Left lung (tissue), 10 donors: ENCODE measurements around the gene ZNF580. TPM values are rescaled to one million over a fixed set of nuclear protein-coding genes. Genes with fewer than 3 reads are reported as not detected.
A peak's percentile ranks its signal among the peaks of the same experiment; 100 is the strongest.

Experiments
- ATAC-seq: fragments of 200-7000 bp; cut with Tn5 transposase; one replicate; pipeline ENCODE4 v1.9.1; 2020; ENCODE audit warnings: moderate library complexity
- DNase-seq, 4 donors: peaks; one replicate each; pipeline ENCODE4 v3.0.0-alpha.2; 2013 to 2020
- H3K27ac ChIP-seq, 2 donors: fragments of 200-600 bp; sonication (generic) in 1 of 2; one replicate each; pipeline versions ENCODE4 v1.5.0 to v1.8.0; 2020 to 2021
- H3K27me3 ChIP-seq, 2 donors: fragments of 200-600 bp; sonication (generic) in 1 of 2; one replicate each; pipeline versions ENCODE4 v1.5.0 to v1.8.0; 2020 to 2021
- H3K36me3 ChIP-seq, 2 donors: fragments of 200-600 bp; sonication (generic) in 1 of 2; one replicate each; pipeline versions ENCODE4 v1.5.0 to v1.8.0; 2020 to 2021
- H3K4me1 ChIP-seq, 2 donors: fragments of 200-600 bp; one replicate each; pipeline ENCODE4 v1.8.0; 2021
- H3K4me3 ChIP-seq, 2 donors: fragments of 200-600 bp; sonication (generic) in 1 of 2; one replicate each; pipeline versions ENCODE4 v1.5.0 to v1.8.0; 2020 to 2021; ENCODE audit warnings: mild to moderate bottlenecking in 1 of 2
- H3K9me3 ChIP-seq, 2 donors: fragments of 200-600 bp; sonication (generic) in 1 of 2; one replicate each; pipeline versions ENCODE4 v1.5.0 to v1.8.0; 2020 to 2021
- CTCF ChIP-seq, 2 donors: fragments of 200-600 bp; sonication (generic) in 1 of 2; IDR thresholded peaks; one replicate each; pipeline versions ENCODE4 v1.5.0 to v1.8.0; 2021; ENCODE audit warnings: antibody characterized with exemption in 2 of 2
- intact Hi-C, 2 donors: fragments of 100-400 bp; cut with DNase I; formaldehyde crosslinking; loops; one replicate each; pipeline versions ENCODE4 v1.11.2 to v1.14.2; 2022
- polyA plus RNA-seq, 6 donors: library from polyadenylated mRNA; unstranded; fragments of 120-200 nt; gene quantifications; one replicate each; pipeline ENCODE4 v1.2.1, GENCODE V29; 2013; ENCODE audit not compliant: insufficient read length in 6 of 6
- total RNA-seq, 2 donors: library from RNA; stranded (reverse); fragmentation: NEBNext Ultra II Directional; extraction: Animal tissue kit (Norgen Biotek cat#: 25700); gene quantifications; one replicate each; pipeline ENCODE4 v1.2.1, GENCODE V29; 2021
- donor health status: DM: no; HTN: yes; CAD: no.
- donor health status: DM: no; HTN: no; CAD: no.

ZNF580 gene
- total and polyA plus RNA-seq, 8 donors = 33.8 to 49.5 (median 39.1) TPM

- Histone ChIP-seq H3K27ac (peak overlapping the region; percentile 65 to 70), H3K36me3 (peaks cover 0 to 22% of the 10 kb centered on the region in 2 donors), H3K4me1 (peaks cover 14 to 58% of the 10 kb centered on the region in 2 donors), H3K9me3 (no peaks in the 10 kb centered on the region), H3K4me3 (peak overlapping the region; percentile 67 to 79), H3K27me3 (no peaks in the 10 kb centered on the region)
- DNase-seq = peak in 1 of 4 donors; percentile 72
- no peak for TF ChIP-seq CTCF (IDR thresholded peaks at IDR 0.05)
- intact Hi-C loops = no loop called here
- no peak for ATAC-seq
These were observed 7.9 kb downstream of the ZNF580 start for GRCh38 chr19:55648585-55649267.

- intact Hi-C loops = no loop called here
- H3K27me3 ChIP-seq = no peaks in the 10 kb centered on the region
- DNase-seq (peak in 1 of 4 donors; percentile 55), ATAC-seq (no peak)
- peak overlapping the region in 1 of 2 donors; percentile 65 for H3K27ac ChIP-seq
- TF ChIP-seq CTCF (IDR thresholded peaks at IDR 0.05) = no peak
- no peaks in the 10 kb centered on the region for H3K9me3 ChIP-seq
- peaks cover 0 to 22% of the 10 kb centered on the region in 2 donors for H3K36me3 ChIP-seq
- H3K4me1 ChIP-seq = peaks cover 14 to 51% of the 10 kb centered on the region in 2 donors
- peak overlapping the region in 1 of 2 donors; percentile 67 for H3K4me3 ChIP-seq
These were observed 8.7 kb downstream of the ZNF580 start for GRCh38 chr19:55649268-55650125.

GRCh38 chr19:55650126-55650557 is 9.3 kb downstream of the ZNF580 start:
- H3K27me3 ChIP-seq = no peaks in the 10 kb centered on the region
- peak in 1 of 4 donors; percentile 38 for DNase-seq
- intact Hi-C loops = no loop called here
- peaks cover 14 to 44% of the 10 kb centered on the region in 2 donors for H3K4me1 ChIP-seq
- ATAC-seq = no peak
- peaks cover 0 to 17% of the 10 kb centered on the region in 2 donors for H3K36me3 ChIP-seq
- H3K9me3 ChIP-seq = no peaks in the 10 kb centered on the region
- no peak overlapping the region for H3K27ac ChIP-seq
- no peak overlapping the region for H3K4me3 ChIP-seq
- TF ChIP-seq CTCF (IDR thresholded peaks at IDR 0.05) = no peak

GRCh38 chr19:55650602-55651230 is 9.9 kb downstream of the ZNF580 start:
- Histone ChIP-seq H3K27ac (no peak overlapping the region), H3K4me3 (no peak overlapping the region), H3K36me3 (peaks cover 0 to 11% of the 10 kb centered on the region in 2 donors), H3K9me3 (no peaks in the 10 kb centered on the region), H3K27me3 (no peaks in the 10 kb centered on the region), H3K4me1 (peaks cover 16 to 45% of the 10 kb centered on the region in 2 donors)
- peak in 1 of 4 donors; percentile 69 for DNase-seq
- no peak for ATAC-seq
- TF ChIP-seq CTCF (IDR thresholded peaks at IDR 0.05) = no peak
- intact Hi-C loops = no loop called here
